Lower leg skin (tissue), 4 donors: ENCODE results near the gene SHC1. TPM values are rescaled to one million over a fixed set of nuclear protein-coding genes. Genes with fewer than 3 reads are reported as not detected.

Source experiments
- DNase-seq, 2 donors: peaks; one replicate each; pipeline ENCODE4 v3.0.0-alpha.2; 2019; ENCODE audit warnings: low spot score in 2 of 2
- H3K4me3 ChIP-seq: fragments of 200-600 bp; sonication (generic); 2 replicates; pipeline ENCODE4 v1.5.1; 2017; ENCODE audit warnings: mild to moderate bottlenecking, low read depth; ENCODE audit not compliant: poor library complexity, severe bottlenecking
- POLR2A ChIP-seq, 2 donors: fragments of 450-650 bp; IDR thresholded peaks; one replicate each; pipeline ENCODE4 v1.6.1; 2016 to 2017; ENCODE audit warnings: antibody characterized with exemption in 2 of 2, mild to moderate bottlenecking in 1 of 2, moderate library complexity in 1 of 2
- WGBS, 2 donors: methylation state at CpG; one replicate each; pipeline ENCODE4 v1.1.5; 2018; 5-methylcytosine and 5-hydroxymethylcytosine counted together
- intact Hi-C: fragments of 100-400 bp; cut with DNase I; formaldehyde crosslinking; loops from one replicate; pipeline ENCODE4 v1.15.0; 2023; ENCODE audit warnings: low total_unique reads
- total RNA-seq, 4 donors: library from RNA; depleted of rRNA; stranded (reverse); fragments of >200 nt; gene quantifications; one replicate each; pipeline ENCODE4 v1.1.0, GENCODE V29; 2016
- TF ChIP-seq, protein P1 (sequence below), 3 donors: fragments of 450-650 bp; IDR thresholded peaks; one replicate each; pipeline ENCODE4 v1.5.1; 2016; ENCODE audit warnings: antibody characterized with exemption in 3 of 3, mild to moderate bottlenecking in 3 of 3, moderate library complexity in 2 of 3

SHC1 gene
- total RNA-seq, 4 donors from 2014 or later = 45.4 to 68.9 (median 66.4) TPM

DNA sequence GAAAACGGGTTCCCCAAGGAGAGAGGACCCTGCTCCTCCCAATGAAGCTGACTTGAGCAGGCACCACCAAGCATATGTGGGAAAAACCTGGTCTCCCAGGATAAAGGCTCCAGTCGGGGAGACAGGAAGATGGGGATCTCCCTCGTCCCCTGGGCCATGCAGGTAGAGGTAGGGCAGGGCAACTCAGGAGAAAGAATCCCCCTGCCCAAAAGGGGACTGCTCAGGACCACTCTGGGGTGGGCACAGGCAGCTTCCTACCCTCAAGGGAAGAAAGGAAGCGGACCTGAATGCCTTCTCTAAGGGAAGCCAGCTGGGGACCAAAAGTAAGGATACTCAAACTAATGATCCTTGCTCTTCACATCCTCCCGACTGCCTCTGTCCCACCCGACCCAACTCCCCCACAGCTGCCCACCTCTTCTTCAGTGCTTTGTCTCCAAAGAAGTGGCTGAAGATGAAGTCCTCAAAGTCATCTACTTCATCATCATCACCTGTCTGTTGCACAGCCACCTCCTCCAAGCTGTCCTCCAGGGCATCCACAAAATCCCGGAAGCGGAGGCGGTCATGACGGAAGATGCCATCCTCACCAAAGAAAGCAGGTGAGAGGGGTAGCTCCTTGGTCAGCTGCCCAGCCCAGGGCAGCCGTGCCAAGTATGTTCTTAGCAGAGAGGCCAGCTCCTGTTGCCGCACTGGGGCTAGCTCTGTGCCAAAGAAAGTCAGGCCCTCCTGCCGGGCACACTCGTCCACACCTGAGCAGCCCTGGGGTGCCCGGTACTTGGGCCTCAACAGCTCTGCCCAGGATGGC is 25.2 kb downstream of the SHC1 start:
- no peak overlapping the region for H3K4me3 ChIP-seq
- TF ChIP-seq, protein P1, sequence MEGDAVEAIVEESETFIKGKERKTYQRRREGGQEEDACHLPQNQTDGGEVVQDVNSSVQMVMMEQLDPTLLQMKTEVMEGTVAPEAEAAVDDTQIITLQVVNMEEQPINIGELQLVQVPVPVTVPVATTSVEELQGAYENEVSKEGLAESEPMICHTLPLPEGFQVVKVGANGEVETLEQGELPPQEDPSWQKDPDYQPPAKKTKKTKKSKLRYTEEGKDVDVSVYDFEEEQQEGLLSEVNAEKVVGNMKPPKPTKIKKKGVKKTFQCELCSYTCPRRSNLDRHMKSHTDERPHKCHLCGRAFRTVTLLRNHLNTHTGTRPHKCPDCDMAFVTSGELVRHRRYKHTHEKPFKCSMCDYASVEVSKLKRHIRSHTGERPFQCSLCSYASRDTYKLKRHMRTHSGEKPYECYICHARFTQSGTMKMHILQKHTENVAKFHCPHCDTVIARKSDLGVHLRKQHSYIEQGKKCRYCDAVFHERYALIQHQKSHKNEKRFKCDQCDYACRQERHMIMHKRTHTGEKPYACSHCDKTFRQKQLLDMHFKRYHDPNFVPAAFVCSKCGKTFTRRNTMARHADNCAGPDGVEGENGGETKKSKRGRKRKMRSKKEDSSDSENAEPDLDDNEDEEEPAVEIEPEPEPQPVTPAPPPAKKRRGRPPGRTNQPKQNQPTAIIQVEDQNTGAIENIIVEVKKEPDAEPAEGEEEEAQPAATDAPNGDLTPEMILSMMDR (IDR thresholded peaks at IDR 0.05) = no peak
- TF ChIP-seq POLR2A (IDR thresholded peaks at IDR 0.05) = no peak
- WGBS, 2 donors = 85% methylated on average over 12 to 15 of the region's 15 CpGs
- DNase-seq = no peak
- intact Hi-C loops = no loop called here

DNA sequence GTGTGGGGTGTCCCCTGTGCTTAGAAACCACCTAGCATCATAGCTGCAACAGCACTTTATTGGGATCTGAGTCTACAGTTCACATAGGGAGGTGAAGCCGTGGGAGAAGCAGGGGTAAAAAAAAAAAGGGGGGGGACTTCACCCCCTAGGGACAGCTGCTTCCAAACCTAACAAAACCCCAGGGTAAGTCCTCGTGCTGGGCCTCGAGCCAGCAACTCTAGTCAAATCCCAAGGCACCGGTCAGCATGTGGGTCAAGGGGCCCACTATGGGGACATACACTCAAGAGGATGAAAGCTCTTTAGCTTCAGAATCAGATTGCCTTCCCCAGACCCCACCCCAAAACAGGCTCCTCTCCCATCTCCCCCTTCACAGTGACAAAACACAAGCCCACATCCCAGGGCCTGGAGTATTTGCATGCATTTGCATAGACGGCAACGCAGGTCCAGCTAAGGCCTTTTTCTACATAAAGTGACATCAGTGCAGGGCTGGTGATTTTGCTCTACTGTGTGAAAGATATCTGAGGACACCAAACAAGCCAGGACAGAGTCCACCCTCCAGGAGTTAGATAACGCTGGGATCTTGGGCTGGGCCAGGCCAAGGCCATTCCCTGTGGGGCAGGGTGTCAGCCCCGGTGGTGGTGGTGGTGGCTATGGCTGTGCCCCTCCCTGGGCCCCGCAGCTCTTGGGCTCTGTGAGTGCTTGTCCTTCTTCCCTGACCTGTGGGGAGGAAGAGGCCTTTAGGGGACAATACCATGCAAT is 26.0 kb downstream of the SHC1 start:
- intact Hi-C loops = no loop called here
- TF ChIP-seq, protein P1 (IDR thresholded peaks at IDR 0.05) = no peak
- TF ChIP-seq POLR2A (IDR thresholded peaks at IDR 0.05) = no peak
- WGBS, 2 donors = 53 to 56% methylated on average over 9 of the region's 9 CpGs
- no peak for DNase-seq
- no peak overlapping the region for H3K4me3 ChIP-seq

DNA sequence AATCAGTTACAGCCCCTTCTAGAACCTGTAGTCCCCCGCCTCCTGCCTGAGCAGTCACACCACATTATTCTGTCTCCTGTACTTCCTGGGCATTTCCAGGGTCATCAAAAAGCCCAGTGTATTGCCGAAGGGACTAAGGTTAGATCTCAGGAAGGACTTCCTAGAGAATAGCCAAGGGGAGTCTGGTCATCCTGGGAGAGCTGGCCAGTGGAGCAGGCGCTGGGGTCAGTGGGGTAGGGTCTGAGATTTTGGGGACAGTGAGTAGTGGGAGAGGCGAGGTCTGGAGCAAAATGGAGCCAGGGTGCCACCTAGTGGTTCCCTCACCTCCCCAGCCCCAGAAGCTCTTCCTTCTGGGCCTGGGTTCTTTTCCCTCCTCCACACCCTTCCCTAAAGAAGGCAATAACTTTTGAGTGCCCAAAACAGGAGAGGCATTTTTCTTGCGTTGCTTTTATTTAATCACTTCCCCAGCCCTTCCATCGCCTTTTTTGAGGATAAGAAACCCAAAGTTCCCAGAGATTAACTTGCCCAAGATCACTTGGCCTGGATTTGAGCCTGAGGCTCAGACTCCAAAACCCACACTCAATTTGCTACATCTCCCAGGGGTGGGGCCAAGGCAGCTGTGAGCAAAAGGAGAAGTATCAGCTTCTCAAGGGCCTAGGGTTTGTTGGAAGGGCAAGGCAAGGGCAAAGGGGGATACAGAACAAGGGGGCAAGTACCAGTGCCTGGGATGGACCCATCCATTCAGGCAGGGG is 26.7 kb downstream of the SHC1 start:
- no peak overlapping the region for H3K4me3 ChIP-seq
- intact Hi-C loops = no loop called here
- 40 to 44% methylated on average over 6 of the region's 6 CpGs for WGBS, 2 donors
- no peak for DNase-seq
- TF ChIP-seq, protein P1 (IDR thresholded peaks at IDR 0.05) = no peak
- TF ChIP-seq POLR2A (IDR thresholded peaks at IDR 0.05) = no peak

DNA sequence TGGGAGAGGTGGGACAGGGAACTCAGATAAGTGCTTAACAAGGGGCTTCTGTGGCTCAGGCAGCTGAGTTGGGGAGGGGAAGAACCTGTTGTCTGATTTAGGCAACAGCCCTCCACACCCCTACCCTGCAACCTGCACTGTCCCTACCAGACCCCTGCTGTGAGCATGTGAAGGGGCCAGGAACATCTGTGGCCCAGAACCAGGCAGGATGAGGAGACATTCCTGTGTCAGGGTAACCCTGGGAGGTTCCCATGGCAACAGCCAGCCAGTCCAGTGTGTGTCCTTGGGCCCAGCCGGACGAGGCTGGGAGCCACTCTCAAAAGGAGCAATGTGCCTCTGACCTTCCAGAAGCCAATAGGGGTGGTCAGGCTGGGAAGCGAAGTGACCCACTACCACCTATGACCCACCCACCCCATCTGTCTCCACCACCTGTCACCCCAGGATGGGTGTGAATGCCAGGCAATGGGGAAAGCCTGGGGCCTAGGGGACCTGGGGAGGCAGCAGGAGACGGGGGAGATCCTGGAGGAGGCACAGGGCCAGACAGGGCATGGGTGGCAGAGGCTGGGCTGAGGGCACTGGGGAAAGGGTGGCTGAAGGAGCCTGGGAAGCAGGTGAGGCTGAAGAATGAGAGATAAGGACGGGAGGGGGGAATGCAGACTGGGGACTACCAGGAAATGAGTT is 29.1 kb downstream of the SHC1 start:
- DNase-seq = no peak
- WGBS, 2 donors = 60 to 70% methylated on average over 5 of the region's 5 CpGs
- H3K4me3 ChIP-seq = no peak overlapping the region
- TF ChIP-seq, protein P1 (IDR thresholded peaks at IDR 0.05) = no peak
- TF ChIP-seq POLR2A (IDR thresholded peaks at IDR 0.05) = no peak
- intact Hi-C loops = no loop called here

DNA sequence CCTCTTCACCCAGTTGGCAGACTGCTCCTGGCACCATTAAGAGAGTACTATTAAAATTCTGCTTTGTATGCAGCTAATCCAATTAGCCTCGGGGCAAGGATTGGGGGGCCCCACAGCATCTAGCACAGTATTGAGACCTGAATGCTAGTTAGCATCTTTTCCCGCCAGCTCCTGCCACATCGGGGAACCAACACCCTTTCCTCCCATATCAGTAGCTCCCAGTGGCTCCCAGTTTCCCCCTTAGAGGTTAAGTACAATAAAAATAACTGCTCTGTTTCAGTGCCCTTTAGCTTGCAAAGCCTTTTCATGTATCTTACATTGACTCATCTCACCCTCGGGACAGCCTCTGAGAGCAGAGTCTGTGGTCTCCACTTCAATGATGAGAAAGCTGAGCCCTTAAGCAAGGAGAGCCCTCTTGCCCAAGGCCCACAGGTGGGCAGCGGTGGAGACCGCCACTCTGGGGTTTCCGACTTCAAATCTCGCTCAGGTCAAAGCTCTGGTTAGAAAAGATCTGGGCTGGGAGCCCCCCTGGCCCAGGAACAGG is 29.8 kb downstream of the SHC1 start:
- no peak for DNase-seq
- WGBS, 2 donors = 63 to 65% methylated on average over 8 of the region's 8 CpGs
- intact Hi-C loops = no loop called here
- no peak overlapping the region for H3K4me3 ChIP-seq
- TF ChIP-seq POLR2A (IDR thresholded peaks at IDR 0.05) = no peak
- TF ChIP-seq, protein P1 (IDR thresholded peaks at IDR 0.05) = no peak
